ENCODE data around the gene RTTN.
"Not testable (repeated sequence)": the region's sequence is repeated elsewhere in the genome, so short reads cannot be mapped to it uniquely, and the experiment has no call there.

Gene RTTN

DNA sequence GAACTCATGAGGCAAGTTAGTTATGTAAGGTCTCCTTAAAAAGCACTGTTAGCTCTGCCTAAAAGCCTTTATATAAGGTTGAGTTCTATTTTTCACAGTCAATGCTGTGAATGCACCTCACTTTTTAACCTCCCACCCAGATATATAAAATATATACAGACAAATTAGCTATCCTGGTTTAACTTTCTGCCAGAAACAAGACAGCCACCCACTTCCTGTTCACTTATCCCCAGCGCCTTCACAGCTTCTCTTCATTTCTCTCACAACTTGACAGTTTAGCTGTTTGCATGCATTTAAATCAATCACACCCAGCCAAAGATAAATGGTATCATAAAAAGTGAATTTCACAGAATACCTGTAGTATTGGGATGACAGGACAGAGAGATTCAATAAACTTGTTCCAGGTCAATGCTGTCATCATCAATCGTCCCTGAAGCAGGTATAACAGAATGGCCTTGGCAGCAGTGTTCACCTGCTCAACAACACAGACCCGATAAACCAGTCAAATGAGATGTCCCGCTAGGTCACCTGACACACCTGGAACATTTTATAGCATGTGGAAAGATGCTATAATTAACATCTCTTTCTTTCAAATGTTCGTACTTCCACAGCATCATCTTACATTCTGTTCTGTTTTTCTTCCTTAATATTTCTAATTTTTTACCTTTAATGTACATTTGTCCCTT, 55.7 kb downstream of the RTTN start:
- no peak for DNase-seq (ENCODE audit: low read depth)

GRCh38 chr18:70149156-70149555, 56.3 kb downstream of the RTTN start:
- no peak for DNase-seq (ENCODE audit: low read depth)

GRCh38 chr18:70148039-70148938, 57.2 kb downstream of the RTTN start:
- DNase-seq (ENCODE audit: low read depth) = no peak

DNA sequence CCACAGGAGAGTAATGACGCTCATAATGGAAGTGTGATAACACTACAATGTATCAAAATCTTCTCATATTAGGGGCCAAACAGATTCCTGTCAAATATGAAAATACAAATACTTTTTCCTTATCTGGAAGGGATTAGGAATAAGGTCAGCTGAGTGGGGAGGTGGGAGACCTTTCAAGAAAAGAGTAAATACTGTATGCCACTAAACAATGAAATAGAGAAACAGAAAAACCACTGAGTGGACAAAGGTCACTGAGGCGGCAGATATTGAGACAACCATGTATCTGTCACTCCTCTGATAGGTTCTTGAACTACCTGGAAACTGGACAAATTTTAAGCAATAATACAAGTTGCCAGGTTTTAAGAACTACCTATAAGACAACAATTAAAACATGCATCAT, 59.3 kb downstream of the RTTN start:
- no peak for DNase-seq (ENCODE audit: low read depth)

DNA sequence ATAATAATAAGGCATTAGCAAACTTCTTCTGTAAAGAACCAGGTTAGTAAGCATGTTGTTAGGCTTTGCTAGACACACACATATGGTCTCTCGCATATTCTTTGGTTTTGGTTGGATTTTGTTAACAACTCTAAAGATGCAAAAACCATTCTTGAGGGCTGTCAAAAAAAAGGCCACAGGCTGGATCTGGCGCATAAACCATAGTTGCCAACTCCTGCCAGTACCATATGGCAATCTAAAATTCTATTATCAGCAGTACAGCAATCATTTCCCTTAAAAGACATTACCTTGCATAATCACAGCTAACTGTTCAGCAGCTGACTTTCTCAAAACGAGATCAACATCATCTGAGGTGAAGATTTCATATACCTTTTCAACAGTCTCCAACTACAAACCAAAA, 63.5 kb downstream of the RTTN start:
- DNase-seq (ENCODE audit: low read depth) = no peak

DNA sequence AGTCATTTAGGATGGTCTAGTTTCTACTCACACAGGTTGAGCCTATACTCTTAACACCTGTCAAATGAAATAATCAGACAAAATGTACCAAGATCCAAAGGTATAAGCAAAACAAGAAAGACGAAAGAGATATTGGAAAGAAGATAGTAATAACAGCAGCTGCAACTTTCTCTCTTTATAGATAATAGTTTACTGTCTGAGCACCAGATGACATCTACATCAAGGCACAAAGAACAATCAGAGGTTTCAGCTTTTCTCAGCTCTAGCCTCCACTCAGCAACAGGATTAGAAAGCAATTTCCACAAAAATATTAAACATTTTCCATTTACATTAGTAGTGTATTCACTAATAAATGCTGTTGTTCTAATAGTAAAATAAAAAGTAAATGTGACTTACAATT, 66.3 kb downstream of the RTTN start:
- DNase-seq (ENCODE audit: low read depth) = no peak

DNA sequence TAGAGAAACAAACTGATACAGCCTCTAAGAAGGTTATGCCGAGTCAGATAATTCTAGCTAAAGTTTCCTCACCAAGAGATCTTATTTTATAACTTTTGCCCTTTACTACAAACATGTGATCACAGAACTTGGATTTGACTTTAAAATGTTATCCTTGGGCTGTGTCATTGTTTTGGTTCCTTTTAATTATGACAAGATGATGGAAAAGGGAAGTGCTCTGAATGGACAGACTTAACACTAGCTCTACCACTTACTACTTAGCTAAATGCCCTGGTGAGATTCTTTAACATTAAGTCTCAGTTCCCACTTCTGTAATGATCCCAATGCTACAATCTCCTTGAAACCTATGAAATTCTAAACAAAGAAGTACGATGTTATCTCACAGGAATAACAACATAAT, 69.9 kb downstream of the RTTN start:
- no peak for DNase-seq (ENCODE audit: low read depth)

- DNase-seq (ENCODE audit: low read depth) = no peak
Observed at GRCh38 chr18:70132999-70133398, 72.5 kb downstream of the RTTN start.

GRCh38 chr18:70128271-70128670, 77.2 kb downstream of the RTTN start:
- no peak for DNase-seq (ENCODE audit: low read depth)

DNA sequence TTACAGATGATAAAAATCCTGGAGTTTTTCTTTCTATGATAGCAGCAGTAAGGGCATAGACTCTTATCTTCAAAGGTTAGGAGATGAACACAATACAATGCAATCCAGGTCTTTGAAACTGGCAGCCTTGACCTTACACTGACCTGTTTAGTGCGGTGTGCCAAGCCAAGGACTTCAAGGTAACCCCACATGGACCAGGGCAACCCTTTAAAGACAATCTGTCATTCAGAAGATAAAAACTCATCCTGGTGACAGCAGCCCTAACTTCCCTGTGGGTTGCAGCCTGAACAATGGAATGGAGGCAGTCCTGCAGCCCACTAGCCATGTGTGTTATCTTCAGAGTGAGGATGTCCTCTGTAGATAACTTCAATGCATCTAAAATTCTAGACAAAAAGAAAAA, 78.1 kb downstream of the RTTN start:
- DNase-seq (ENCODE audit: low read depth) = no peak

- DNase-seq (ENCODE audit: low read depth) = no peak
Observed at GRCh38 chr18:70126832-70127231, 78.7 kb downstream of the RTTN start.

DNA sequence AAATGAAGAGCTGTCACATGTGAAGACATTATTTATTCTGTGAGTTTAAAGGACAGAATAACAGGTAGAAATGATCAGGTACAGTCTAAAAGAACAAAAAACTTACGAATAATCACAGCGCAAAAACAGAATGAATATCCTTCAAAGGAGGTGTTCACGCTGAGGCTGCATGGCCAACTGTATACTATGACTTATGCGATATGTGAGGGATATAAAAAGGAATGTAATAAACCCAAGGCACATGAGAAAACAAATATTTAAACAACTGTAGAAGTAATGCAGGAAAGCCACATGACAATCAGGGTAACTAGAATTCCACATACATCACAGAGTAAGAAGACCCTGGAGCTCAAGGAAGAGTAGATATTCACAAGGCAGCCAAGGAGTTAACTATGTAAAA, 81.3 kb downstream of the RTTN start:
- DNase-seq (ENCODE audit: low read depth) = no peak

GRCh38 chr18:70121842-70122241, 83.6 kb downstream of the RTTN start:
- DNase-seq (ENCODE audit: low read depth) = no peak

- DNase-seq (ENCODE audit: low read depth) = no peak
Observed at GRCh38 chr18:70116949-70117348, 88.5 kb downstream of the RTTN start.

DNA sequence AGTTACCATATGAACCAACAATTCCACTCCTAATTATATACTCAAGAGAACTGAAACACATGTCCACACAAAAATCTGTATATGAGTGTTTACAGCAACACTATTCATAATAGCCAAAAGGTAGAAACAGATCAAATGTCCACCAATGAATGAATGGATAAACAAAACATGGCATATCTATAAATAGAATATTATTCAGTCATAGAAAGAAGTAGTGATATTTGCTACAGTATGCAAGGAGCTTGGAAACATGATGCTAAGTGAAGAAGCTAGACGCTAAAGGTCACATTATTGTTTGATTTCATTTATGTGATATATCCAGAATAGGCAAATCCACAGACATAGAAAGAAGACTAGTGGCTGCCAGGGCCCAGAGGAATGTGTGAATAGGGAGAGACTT, 92.0 kb downstream of the RTTN start:
- no peak for DNase-seq (ENCODE audit: low read depth)

DNA sequence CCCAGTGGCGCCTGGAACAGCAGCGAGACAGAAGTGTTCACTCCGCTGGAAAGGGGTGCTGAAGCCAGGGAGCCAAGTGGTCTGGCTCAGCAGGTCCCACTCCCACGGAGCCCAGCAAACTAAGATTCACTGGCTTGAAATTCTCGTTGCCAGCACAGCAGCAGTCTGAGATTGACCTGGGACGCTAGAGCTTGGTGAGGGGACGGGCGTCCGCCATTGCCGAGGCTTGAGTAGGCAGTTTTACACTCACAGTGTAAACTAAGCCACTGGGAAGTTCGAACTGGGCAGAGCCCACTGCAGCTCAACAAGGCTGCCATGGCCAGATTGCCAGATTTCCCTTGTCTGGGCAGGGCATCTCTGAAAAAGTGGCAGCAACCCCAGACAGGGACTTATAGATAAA, 94.8 kb downstream of the RTTN start:
- DNase-seq (ENCODE audit: low read depth) = no peak

DNA sequence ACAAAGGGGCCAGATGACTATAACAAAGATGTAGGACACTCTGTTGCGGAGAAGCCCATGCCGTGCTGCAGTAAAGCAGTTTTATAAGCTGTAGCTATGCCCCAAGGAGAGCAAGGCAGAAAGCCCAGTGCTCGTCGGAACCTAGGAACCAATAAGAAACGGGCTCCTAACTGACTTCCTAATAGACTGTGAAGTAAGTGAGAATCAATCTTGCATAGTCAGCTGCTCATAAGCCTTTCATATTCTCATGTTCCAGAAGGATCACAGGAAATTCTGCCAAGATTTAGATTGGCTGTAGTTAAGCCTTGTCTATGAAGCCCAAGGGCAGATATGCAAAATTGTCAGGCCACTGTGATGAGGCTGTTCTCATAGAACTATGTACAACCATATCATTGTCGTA, 98.4 kb downstream of the RTTN start:
- no peak for DNase-seq (ENCODE audit: low read depth)

GRCh38 chr18:70102854-70103253, 102.6 kb downstream of the RTTN start:
- not testable (repeated sequence) for DNase-seq (ENCODE audit: low read depth)

DNA sequence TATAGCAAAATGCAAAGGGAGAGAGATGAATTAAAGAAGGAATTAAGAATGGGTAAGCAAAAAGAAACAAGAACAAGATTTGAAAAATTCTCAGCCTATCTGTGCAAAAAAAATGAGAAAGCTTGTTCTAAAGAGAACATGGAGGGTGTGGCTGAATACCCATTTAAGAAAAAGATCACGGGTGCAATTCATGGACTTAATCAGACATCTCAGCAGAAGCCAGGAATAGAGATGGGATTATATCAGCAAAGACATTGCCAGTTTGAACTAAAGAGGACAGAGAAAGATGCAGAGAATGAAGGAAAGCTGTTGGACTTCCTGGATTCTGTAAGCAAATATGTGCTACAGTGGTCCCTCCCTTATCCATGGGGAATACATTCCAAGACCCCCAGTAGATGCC, 115.6 kb downstream of the RTTN start:
- DNase-seq (ENCODE audit: low read depth) = no peak

- no peak for DNase-seq (ENCODE audit: low read depth)
Observed at GRCh38 chr18:70086085-70086484, 119.4 kb downstream of the RTTN start.

DNA sequence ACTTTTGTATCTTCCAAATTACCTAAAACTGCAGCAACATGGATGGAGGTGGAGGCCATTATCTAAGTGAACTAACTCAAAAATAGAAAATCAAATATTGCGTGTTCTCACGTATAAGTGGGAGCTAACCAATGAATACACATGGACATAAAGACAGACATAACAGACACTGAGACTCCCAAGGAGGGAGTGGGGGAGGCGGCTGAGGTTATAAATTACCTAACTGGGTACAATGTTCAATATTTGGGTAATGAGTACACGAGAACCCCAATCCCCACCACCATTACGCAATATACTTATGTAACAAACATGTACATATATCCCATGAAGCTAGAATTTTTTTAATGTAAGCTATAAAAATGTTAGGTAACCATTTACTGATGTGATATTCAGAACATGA, 119.8 kb downstream of the RTTN start:
- DNase-seq (ENCODE audit: low read depth) = no peak

GRCh38 chr18:70082430-70082829, 123.1 kb downstream of the RTTN start:
- no peak for DNase-seq (ENCODE audit: low read depth)

- no peak for DNase-seq (ENCODE audit: low read depth)
Observed at GRCh38 chr18:70078106-70078505, 127.4 kb downstream of the RTTN start.

- no peak for DNase-seq (ENCODE audit: low read depth)
Observed at GRCh38 chr18:70075906-70076305, 129.6 kb downstream of the RTTN start.
